ENCODE measurements around the gene RPSA.
A peak's percentile ranks its signal among the peaks of the same experiment; 100 is the strongest.

The RPSA gene

DNA sequence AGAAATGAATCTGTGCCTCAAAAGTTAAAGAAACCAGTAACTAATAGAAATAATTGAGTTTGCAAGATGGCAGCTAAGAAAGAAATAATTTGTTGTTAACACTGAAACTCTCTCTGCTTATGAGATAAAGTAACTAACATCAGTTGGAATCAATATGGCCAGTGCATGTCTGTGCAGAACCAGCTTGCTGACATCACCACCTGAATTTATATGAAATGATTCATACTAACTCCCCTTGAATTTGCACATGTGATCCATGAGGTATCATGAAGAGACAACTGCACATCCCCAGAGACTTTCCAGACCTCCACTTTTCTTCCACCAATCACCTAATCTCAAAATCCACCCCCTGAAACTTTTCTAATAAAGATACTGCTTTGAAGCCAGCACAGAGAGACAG is 33.7 kb upstream of the RPSA start:
- TF ChIP-seq ESRRG (CRISPR knock-in tag; IDR thresholded peaks at IDR 0.05) (no peak), ARNTL (CRISPR knock-in tag; IDR thresholded peaks at IDR 0.05; ENCODE audit: borderline replicate concordance, low read depth) (no peak), GLIS3 (CRISPR knock-in tag; IDR thresholded peaks at IDR 0.05) (no peak)
- ATAC-seq: no peak

DNA sequence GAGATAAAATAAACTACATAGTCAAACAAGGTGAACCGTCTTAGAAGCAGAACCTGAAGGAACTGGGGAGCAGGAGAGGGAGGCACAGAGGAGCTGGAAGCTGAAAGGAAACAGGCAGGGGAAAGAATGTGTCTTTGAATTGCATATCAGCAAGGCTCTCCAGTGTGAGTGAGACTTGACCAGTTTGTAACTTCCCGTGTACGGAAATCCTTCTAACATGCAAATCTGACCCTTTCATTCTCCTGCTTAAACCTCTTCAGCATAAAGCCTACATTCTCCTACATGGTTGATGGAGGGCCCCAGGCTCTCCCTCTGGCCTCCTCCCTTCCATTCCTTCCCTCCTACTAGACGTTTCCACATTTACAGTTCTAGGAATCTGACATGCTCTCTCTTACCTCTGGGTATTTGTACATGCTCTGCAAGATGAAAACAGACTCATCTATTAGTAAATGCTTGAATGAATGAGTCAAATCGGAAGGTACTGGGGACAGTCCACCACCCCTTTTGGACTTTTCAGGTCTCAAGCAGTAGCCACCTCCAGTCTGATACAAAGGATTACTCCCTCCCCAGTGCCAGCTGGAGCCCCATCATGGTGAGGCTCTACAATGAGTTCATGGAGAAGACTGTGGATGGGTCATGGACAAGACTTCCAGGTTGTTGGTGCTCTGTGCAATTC is 29.4 kb upstream of the RPSA start:
- no peak for TF ChIP-seq ISL1 (CRISPR knock-in tag; IDR thresholded peaks at IDR 0.05)
- TF ChIP-seq ZNF565 (CRISPR knock-in tag; conservative IDR thresholded peaks at IDR 0.05; ENCODE audit: low read depth): no peak
- TF ChIP-seq ARNTL (CRISPR knock-in tag; IDR thresholded peaks at IDR 0.05; ENCODE audit: borderline replicate concordance, low read depth): no peak
- TF ChIP-seq CSDC2 (CRISPR knock-in tag; IDR thresholded peaks at IDR 0.05): no peak
- TF ChIP-seq, protein P1, sequence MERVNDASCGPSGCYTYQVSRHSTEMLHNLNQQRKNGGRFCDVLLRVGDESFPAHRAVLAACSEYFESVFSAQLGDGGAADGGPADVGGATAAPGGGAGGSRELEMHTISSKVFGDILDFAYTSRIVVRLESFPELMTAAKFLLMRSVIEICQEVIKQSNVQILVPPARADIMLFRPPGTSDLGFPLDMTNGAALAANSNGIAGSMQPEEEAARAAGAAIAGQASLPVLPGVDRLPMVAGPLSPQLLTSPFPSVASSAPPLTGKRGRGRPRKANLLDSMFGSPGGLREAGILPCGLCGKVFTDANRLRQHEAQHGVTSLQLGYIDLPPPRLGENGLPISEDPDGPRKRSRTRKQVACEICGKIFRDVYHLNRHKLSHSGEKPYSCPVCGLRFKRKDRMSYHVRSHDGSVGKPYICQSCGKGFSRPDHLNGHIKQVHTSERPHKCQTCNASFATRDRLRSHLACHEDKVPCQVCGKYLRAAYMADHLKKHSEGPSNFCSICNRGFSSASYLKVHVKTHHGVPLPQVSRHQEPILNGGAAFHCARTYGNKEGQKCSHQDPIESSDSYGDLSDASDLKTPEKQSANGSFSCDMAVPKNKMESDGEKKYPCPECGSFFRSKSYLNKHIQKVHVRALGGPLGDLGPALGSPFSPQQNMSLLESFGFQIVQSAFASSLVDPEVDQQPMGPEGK (CRISPR knock-in tag; IDR thresholded peaks at IDR 0.05; ENCODE audit: borderline replicate concordance): no peak
- TF ChIP-seq ESRRG (CRISPR knock-in tag; IDR thresholded peaks at IDR 0.05): no peak
- TF ChIP-seq ZFP30 (CRISPR knock-in tag; IDR thresholded peaks at IDR 0.05): no peak
- no peak for TF ChIP-seq ZNF8 (CRISPR knock-in tag; IDR thresholded peaks at IDR 0.05)
- TF ChIP-seq, protein P2, sequence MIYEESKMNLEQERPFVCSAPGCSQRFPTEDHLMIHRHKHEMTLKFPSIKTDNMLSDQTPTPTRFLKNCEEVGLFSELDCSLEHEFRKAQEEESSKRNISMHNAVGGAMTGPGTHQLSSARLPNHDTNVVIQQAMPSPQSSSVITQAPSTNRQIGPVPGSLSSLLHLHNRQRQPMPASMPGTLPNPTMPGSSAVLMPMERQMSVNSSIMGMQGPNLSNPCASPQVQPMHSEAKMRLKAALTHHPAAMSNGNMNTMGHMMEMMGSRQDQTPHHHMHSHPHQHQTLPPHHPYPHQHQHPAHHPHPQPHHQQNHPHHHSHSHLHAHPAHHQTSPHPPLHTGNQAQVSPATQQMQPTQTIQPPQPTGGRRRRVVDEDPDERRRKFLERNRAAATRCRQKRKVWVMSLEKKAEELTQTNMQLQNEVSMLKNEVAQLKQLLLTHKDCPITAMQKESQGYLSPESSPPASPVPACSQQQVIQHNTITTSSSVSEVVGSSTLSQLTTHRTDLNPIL (CRISPR knock-in tag; IDR thresholded peaks at IDR 0.05; ENCODE audit: low read depth): no peak
- TF ChIP-seq BACH2 (CRISPR knock-in tag; IDR thresholded peaks at IDR 0.05; ENCODE audit: borderline replicate concordance): no peak
- TF ChIP-seq, protein P3, sequence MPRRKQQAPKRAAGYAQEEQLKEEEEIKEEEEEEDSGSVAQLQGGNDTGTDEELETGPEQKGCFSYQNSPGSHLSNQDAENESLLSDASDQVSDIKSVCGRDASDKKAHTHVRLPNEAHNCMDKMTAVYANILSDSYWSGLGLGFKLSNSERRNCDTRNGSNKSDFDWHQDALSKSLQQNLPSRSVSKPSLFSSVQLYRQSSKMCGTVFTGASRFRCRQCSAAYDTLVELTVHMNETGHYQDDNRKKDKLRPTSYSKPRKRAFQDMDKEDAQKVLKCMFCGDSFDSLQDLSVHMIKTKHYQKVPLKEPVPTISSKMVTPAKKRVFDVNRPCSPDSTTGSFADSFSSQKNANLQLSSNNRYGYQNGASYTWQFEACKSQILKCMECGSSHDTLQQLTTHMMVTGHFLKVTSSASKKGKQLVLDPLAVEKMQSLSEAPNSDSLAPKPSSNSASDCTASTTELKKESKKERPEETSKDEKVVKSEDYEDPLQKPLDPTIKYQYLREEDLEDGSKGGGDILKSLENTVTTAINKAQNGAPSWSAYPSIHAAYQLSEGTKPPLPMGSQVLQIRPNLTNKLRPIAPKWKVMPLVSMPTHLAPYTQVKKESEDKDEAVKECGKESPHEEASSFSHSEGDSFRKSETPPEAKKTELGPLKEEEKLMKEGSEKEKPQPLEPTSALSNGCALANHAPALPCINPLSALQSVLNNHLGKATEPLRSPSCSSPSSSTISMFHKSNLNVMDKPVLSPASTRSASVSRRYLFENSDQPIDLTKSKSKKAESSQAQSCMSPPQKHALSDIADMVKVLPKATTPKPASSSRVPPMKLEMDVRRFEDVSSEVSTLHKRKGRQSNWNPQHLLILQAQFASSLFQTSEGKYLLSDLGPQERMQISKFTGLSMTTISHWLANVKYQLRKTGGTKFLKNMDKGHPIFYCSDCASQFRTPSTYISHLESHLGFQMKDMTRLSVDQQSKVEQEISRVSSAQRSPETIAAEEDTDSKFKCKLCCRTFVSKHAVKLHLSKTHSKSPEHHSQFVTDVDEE (CRISPR knock-in tag; IDR thresholded peaks at IDR 0.05): no peak
- TF ChIP-seq TOX (CRISPR knock-in tag; IDR thresholded peaks at IDR 0.05; ENCODE audit: borderline replicate concordance): no peak
- no peak for ATAC-seq

DNA sequence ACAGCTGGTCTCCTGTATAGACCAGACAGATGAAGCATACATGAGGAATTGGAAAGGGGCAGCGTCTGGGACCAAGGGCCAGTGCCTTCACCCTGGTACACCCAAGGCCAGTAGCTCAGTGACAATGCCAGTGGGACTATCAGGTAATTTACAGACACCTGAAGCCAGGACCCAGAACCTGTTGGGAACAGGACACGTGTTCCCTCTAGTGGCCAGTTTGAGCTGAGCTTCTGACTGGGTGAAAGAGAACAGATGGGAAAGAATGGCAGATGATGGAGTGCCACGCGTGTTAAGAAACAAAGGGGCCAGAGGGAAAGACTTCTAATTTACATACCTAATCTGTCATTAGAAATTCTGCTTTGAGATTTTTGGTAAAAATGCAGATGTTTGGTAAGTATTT is 28.4 kb upstream of the RPSA start:
- peak; percentile 79 for ATAC-seq

More for the DNA sequence above, 28.4 kb upstream of the RPSA start:
- no peak for TF ChIP-seq BACH2 (CRISPR knock-in tag; IDR thresholded peaks at IDR 0.05; ENCODE audit: borderline replicate concordance)
- TF ChIP-seq, protein P4, sequence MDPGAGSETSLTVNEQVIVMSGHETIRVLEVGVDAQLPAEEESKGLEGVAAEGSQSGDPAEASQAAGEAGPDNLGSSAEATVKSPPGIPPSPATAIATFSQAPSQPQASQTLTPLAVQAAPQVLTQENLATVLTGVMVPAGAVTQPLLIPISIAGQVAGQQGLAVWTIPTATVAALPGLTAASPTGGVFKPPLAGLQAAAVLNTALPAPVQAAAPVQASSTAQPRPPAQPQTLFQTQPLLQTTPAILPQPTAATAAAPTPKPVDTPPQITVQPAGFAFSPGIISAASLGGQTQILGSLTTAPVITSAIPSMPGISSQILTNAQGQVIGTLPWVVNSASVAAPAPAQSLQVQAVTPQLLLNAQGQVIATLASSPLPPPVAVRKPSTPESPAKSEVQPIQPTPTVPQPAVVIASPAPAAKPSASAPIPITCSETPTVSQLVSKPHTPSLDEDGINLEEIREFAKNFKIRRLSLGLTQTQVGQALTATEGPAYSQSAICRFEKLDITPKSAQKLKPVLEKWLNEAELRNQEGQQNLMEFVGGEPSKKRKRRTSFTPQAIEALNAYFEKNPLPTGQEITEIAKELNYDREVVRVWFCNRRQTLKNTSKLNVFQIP (CRISPR knock-in tag; IDR thresholded peaks at IDR 0.05; ENCODE audit: borderline replicate concordance, low read depth): no peak
- TF ChIP-seq, protein P2 (CRISPR knock-in tag; IDR thresholded peaks at IDR 0.05; ENCODE audit: low read depth): no peak
- no peak for TF ChIP-seq ZNF8 (CRISPR knock-in tag; IDR thresholded peaks at IDR 0.05)
- TF ChIP-seq ZFP30 (CRISPR knock-in tag; IDR thresholded peaks at IDR 0.05): no peak
- no peak for TF ChIP-seq ZNF565 (CRISPR knock-in tag; conservative IDR thresholded peaks at IDR 0.05; ENCODE audit: low read depth)
- no peak for TF ChIP-seq ZNF70 (CRISPR knock-in tag; IDR thresholded peaks at IDR 0.05)
- TF ChIP-seq CSDC2 (CRISPR knock-in tag; IDR thresholded peaks at IDR 0.05): no peak
- TF ChIP-seq ZC3H10 (CRISPR knock-in tag; IDR thresholded peaks at IDR 0.05): no peak
- no peak for TF ChIP-seq RARB (CRISPR knock-in tag; IDR thresholded peaks at IDR 0.05)
- TF ChIP-seq TOX (CRISPR knock-in tag; IDR thresholded peaks at IDR 0.05; ENCODE audit: borderline replicate concordance): no peak
- TF ChIP-seq, protein P3 (CRISPR knock-in tag; IDR thresholded peaks at IDR 0.05): no peak
- no peak for TF ChIP-seq PPARA (CRISPR knock-in tag; IDR thresholded peaks at IDR 0.05; ENCODE audit: borderline replicate concordance)
- no peak for TF ChIP-seq TCF4 (CRISPR knock-in tag; IDR thresholded peaks at IDR 0.05; ENCODE audit: borderline replicate concordance)
- no peak for TF ChIP-seq OSR1 (CRISPR knock-in tag; IDR thresholded peaks at IDR 0.05)
- TF ChIP-seq ZFP3 (CRISPR knock-in tag; IDR thresholded peaks at IDR 0.05): no peak

Data from SK-N-SH treated with all-trans-retinoic acid at 6 μM for 48 hours (cell line).